Muscle layer of colon (tissue), 2 donors: ENCODE measurements around the gene ARRB1.
"Not testable (repeated sequence)": the region's sequence is repeated elsewhere in the genome, so short reads cannot be mapped to it uniquely, and the experiment has no call there.

ENCODE experiments used
- H3K27ac ChIP-seq: one replicate; pipeline ENCODE4 v1.7.0; 2013; ENCODE audit warnings: low read depth, mild to moderate bottlenecking, low read length, moderate library complexity
- H3K27me3 ChIP-seq, 2 donors: one replicate each; pipeline ENCODE4 v1.7.0; 2013; ENCODE audit warnings: low read length in 2 of 2, mild to moderate bottlenecking in 2 of 2; ENCODE audit not compliant: insufficient read depth in 2 of 2, control insufficient read depth in 1 of 2
- H3K36me3 ChIP-seq: one replicate; pipeline ENCODE4 v1.7.0; 2013; ENCODE audit warnings: mild to moderate bottlenecking, low read length; ENCODE audit not compliant: insufficient read depth
- H3K4me1 ChIP-seq: one replicate; pipeline ENCODE4 v1.7.0; 2013; ENCODE audit warnings: mild to moderate bottlenecking, low read length; ENCODE audit not compliant: insufficient read depth
- H3K4me3 ChIP-seq, 2 donors: one replicate each; pipeline ENCODE4 v1.7.0; 2013; ENCODE audit warnings: low read length in 2 of 2, low read depth in 1 of 2, mild to moderate bottlenecking in 1 of 2, moderate library complexity in 1 of 2
- H3K9ac ChIP-seq: one replicate; pipeline ENCODE4 v1.7.0; 2013; ENCODE audit warnings: low read length
- H3K9me3 ChIP-seq: one replicate; pipeline ENCODE4 v1.7.0; 2013; ENCODE audit warnings: mild to moderate bottlenecking, low read length
- donor health status: abdominal sarcoma.
- donor health status: Adenocarcinoma of cecum.

Gene ARRB1

GRCh38 chr11:75315439-75315805 lies 36.0 kb downstream of the ARRB1 start:
- H3K4me1 ChIP-seq = peaks cover 61% of the 10 kb centered on the region
- H3K9ac ChIP-seq = no peak overlapping the region
- no peak overlapping the region for H3K4me3 ChIP-seq
- no peaks in the 10 kb centered on the region for H3K27me3 ChIP-seq
- no peaks in the 10 kb centered on the region for H3K36me3 ChIP-seq
- no peak overlapping the region for H3K27ac ChIP-seq
- no peaks in the 10 kb centered on the region for H3K9me3 ChIP-seq

DNA sequence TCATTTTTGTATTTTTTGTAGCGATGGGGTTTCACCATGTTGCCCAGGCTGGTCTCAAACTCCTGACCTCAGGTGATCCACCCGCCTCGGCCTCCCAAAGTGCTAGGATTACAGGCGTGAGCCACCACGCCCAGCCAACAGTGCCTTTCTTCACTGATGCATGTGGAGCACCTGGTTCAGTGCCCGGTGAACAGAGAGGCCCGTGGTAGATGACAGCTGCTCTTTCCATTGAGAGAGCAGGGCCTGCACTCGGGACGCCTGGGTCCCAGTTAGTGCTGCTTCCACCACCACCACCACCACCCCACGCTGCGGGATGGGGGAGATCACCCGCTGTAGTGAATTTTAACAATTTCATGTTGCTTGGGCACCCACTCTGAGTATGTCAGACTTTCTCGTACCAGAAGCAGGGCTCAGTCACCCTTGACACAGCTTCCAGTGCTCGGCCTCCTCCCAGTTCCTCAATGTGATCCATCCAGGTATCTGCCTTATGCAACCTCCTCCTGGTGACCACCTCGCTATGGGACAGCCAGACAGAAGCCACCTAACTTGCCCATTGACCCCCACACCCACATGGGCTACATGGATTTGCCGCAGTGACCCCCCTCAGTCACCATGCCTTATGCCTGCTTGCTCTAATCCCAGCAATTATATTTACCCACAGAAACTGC lies 36.6 kb downstream of the ARRB1 start:
- H3K9me3 ChIP-seq = no peaks in the 10 kb centered on the region
- no peak overlapping the region for H3K9ac ChIP-seq
- no peak overlapping the region for H3K27ac ChIP-seq
- no peak overlapping the region for H3K4me3 ChIP-seq
- H3K4me1 ChIP-seq = peaks cover 56% of the 10 kb centered on the region
- no peaks in the 10 kb centered on the region for H3K27me3 ChIP-seq
- H3K36me3 ChIP-seq = no peaks in the 10 kb centered on the region

DNA sequence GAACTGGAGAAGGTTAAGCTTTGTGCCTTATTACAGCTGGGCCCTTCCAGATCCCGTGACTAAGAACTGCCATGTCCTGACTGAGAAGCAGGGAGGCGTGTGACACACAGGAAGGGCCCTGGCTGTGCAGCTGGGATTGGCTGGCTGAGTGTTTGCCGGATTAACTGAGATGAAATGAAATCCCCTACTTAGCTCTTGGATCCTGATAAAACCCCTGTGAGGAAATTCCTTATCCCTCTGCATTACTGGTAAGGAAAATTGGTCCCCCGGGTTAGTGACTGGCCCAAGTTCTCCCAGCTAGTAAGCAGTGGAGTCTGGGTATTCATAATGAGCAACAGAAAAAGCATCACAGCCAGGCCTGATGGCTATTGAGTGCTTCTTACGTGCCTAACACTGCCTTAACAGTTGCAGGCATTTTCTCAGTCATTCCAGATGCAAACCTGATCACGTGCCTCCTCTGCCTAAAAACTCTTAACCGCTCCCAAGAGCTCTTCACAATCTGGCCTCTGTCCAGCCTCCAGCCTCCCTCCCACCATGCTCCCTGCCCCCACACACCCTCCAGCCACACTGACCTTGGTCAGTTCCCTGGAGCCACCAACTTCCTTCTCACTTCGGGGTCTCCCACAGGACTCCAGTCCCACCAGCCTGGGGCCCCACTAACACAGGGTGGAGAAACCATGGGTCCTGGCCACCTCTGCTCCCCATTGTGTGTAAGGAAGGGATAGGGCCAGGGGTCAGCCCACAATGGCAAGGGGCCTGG lies 37.8 kb downstream of the ARRB1 start:
- Histone ChIP-seq H3K27ac (peak overlapping the region; percentile 26), H3K4me1 (peaks cover 44% of the 10 kb centered on the region), H3K4me3 (no peak overlapping the region), H3K36me3 (no peaks in the 10 kb centered on the region), H3K9me3 (no peaks in the 10 kb centered on the region), H3K27me3 (no peaks in the 10 kb centered on the region), H3K9ac (no peak overlapping the region)

GRCh38 chr11:75312346-75312745 lies 39.1 kb downstream of the ARRB1 start:
- no peaks in the 10 kb centered on the region for H3K27me3 ChIP-seq
- peaks cover 46% of the 10 kb centered on the region for H3K4me1 ChIP-seq
- no peaks in the 10 kb centered on the region for H3K9me3 ChIP-seq
- no peaks in the 10 kb centered on the region for H3K36me3 ChIP-seq
- no peak overlapping the region for H3K9ac ChIP-seq
- H3K27ac ChIP-seq = peak overlapping the region; percentile 75
- H3K4me3 ChIP-seq = no peak overlapping the region

GRCh38 chr11:75311858-75312288 lies 39.6 kb downstream of the ARRB1 start:
- Histone ChIP-seq H3K9ac (no peak overlapping the region), H3K9me3 (no peaks in the 10 kb centered on the region), H3K4me1 (peaks cover 48% of the 10 kb centered on the region), H3K36me3 (no peaks in the 10 kb centered on the region), H3K27ac (peak overlapping the region; percentile 75), H3K4me3 (no peak overlapping the region), H3K27me3 (no peaks in the 10 kb centered on the region)

GRCh38 chr11:75308986-75309385 lies 42.5 kb downstream of the ARRB1 start:
- no peak overlapping the region for H3K27ac ChIP-seq
- H3K4me1 ChIP-seq = peaks cover 52% of the 10 kb centered on the region
- no peaks in the 10 kb centered on the region for H3K27me3 ChIP-seq
- no peak overlapping the region for H3K9ac ChIP-seq
- H3K9me3 ChIP-seq = no peaks in the 10 kb centered on the region
- no peaks in the 10 kb centered on the region for H3K36me3 ChIP-seq
- H3K4me3 ChIP-seq = no peak overlapping the region

GRCh38 chr11:75308116-75308515 lies 43.3 kb downstream of the ARRB1 start:
- Histone ChIP-seq H3K4me1 (peaks cover 47% of the 10 kb centered on the region), H3K27me3 (no peaks in the 10 kb centered on the region), H3K9me3 (no peaks in the 10 kb centered on the region), H3K9ac (no peak overlapping the region), H3K4me3 (no peak overlapping the region), H3K27ac (no peak overlapping the region), H3K36me3 (no peaks in the 10 kb centered on the region)

GRCh38 chr11:75307058-75307457 lies 44.4 kb downstream of the ARRB1 start:
- H3K9ac ChIP-seq = no peak overlapping the region
- no peaks in the 10 kb centered on the region for H3K36me3 ChIP-seq
- no peak overlapping the region for H3K27ac ChIP-seq
- peaks cover 44% of the 10 kb centered on the region for H3K4me1 ChIP-seq
- no peaks in the 10 kb centered on the region for H3K27me3 ChIP-seq
- H3K9me3 ChIP-seq = no peaks in the 10 kb centered on the region
- no peak overlapping the region for H3K4me3 ChIP-seq

GRCh38 chr11:75306529-75306928 lies 44.9 kb downstream of the ARRB1 start:
- Histone ChIP-seq H3K9ac (no peak overlapping the region), H3K36me3 (no peaks in the 10 kb centered on the region), H3K9me3 (no peaks in the 10 kb centered on the region), H3K4me3 (no peak overlapping the region), H3K4me1 (peaks cover 44% of the 10 kb centered on the region), H3K27me3 (no peaks in the 10 kb centered on the region), H3K27ac (no peak overlapping the region)

- H3K9me3 ChIP-seq = no peaks in the 10 kb centered on the region
- no peaks in the 10 kb centered on the region for H3K27me3 ChIP-seq
- H3K4me3 ChIP-seq = no peak overlapping the region
- peaks cover 45% of the 10 kb centered on the region for H3K4me1 ChIP-seq
- H3K27ac ChIP-seq = no peak overlapping the region
- no peak overlapping the region for H3K9ac ChIP-seq
- H3K36me3 ChIP-seq = no peaks in the 10 kb centered on the region
Observed at GRCh38 chr11:75305993-75306392, 45.5 kb downstream of the ARRB1 start.

GRCh38 chr11:75305452-75305851 lies 46.0 kb downstream of the ARRB1 start:
- Histone ChIP-seq H3K9ac (no peak overlapping the region), H3K36me3 (no peaks in the 10 kb centered on the region), H3K27ac (no peak overlapping the region), H3K4me3 (no peak overlapping the region), H3K9me3 (no peaks in the 10 kb centered on the region), H3K27me3 (no peaks in the 10 kb centered on the region), H3K4me1 (peaks cover 45% of the 10 kb centered on the region)

- H3K9ac ChIP-seq, H3K4me3 ChIP-seq, H3K36me3 ChIP-seq, H3K27ac ChIP-seq, H3K9me3 ChIP-seq, H3K27me3 ChIP-seq: not testable (repeated sequence)
- H3K4me1 ChIP-seq = peaks cover 45% of the 10 kb centered on the region
Observed at GRCh38 chr11:75304941-75305340, 46.5 kb downstream of the ARRB1 start.
